ENCODE measurements around the gene MFN2.

Gene MFN2

GRCh38 chr1:11960276-11960675 lies 20.0 kb upstream of the MFN2 start:
- no peak for DNase-seq (ENCODE audit: low spot score)

GRCh38 chr1:11960715-11961114 lies 19.5 kb upstream of the MFN2 start:
- no peak for DNase-seq (ENCODE audit: low spot score)

GRCh38 chr1:11961230-11961629 lies 19.0 kb upstream of the MFN2 start:
- DNase-seq (ENCODE audit: low spot score), result peak; percentile 48

- no peak for DNase-seq (ENCODE audit: low spot score)
Observed at GRCh38 chr1:11963622-11964021, 16.6 kb upstream of the MFN2 start.

- DNase-seq (ENCODE audit: low spot score), result no peak
Observed at GRCh38 chr1:11964656-11965055, 15.6 kb upstream of the MFN2 start.

- DNase-seq (ENCODE audit: low spot score), result peak; percentile 88
Observed at GRCh38 chr1:11967028-11967547, 13.2 kb upstream of the MFN2 start.

- DNase-seq (ENCODE audit: low spot score), result no peak
Observed at GRCh38 chr1:11970441-11971185, 9.6 kb upstream of the MFN2 start.

GRCh38 chr1:11977625-11978024 lies 2.6 kb upstream of the MFN2 start:
- no peak for DNase-seq (ENCODE audit: low spot score)

- DNase-seq (ENCODE audit: low spot score), result no peak
Observed at GRCh38 chr1:11978301-11978700, 1.9 kb upstream of the MFN2 start.

- DNase-seq (ENCODE audit: low spot score), result no peak
Observed at GRCh38 chr1:11979028-11979850, 1.0 kb upstream of the MFN2 start.

GRCh38 chr1:11980676-11980972 lies 380 bp downstream of the MFN2 start:
- DNase-seq (ENCODE audit: low spot score), result no peak

- no peak for DNase-seq (ENCODE audit: low spot score)
Observed at GRCh38 chr1:11981378-11982009, 1.2 kb downstream of the MFN2 start.

GRCh38 chr1:11982010-11982392 lies 1.8 kb downstream of the MFN2 start:
- peak; percentile 55 for DNase-seq (ENCODE audit: low spot score)

- DNase-seq (ENCODE audit: low spot score), result no peak
Observed at GRCh38 chr1:11984121-11984520, 3.9 kb downstream of the MFN2 start.

- no peak for DNase-seq (ENCODE audit: low spot score)
Observed at GRCh38 chr1:11984576-11984975, 4.3 kb downstream of the MFN2 start.

- no peak for DNase-seq (ENCODE audit: low spot score)
Observed at GRCh38 chr1:11985171-11985570, 4.9 kb downstream of the MFN2 start.

- no peak for DNase-seq (ENCODE audit: low spot score)
Observed at GRCh38 chr1:11985851-11986250, 5.6 kb downstream of the MFN2 start.

- DNase-seq (ENCODE audit: low spot score), result no peak
Observed at GRCh38 chr1:11989669-11990068, 9.4 kb downstream of the MFN2 start.

- DNase-seq (ENCODE audit: low spot score), result peak; percentile 58
Observed at GRCh38 chr1:11990303-11991032, 10.2 kb downstream of the MFN2 start.

- no peak for DNase-seq (ENCODE audit: low spot score)
Observed at GRCh38 chr1:11991969-11992676, 11.9 kb downstream of the MFN2 start.

- DNase-seq (ENCODE audit: low spot score), result no peak
Observed at GRCh38 chr1:11997081-11997850, 17.0 kb downstream of the MFN2 start.
